GM19324 (cell line): Measurements from ENCODE around the gene SMPX.

Source experiments
- ATAC-seq: cut with Tn5 transposase; IDR thresholded peaks from one replicate; pipeline ENCODE4 v1.9.1; 2021; ENCODE audit warnings: mild to moderate bottlenecking, moderate library complexity; ENCODE audit not compliant: unreplicated experiment, low FRiP score

Gene SMPX

DNA sequence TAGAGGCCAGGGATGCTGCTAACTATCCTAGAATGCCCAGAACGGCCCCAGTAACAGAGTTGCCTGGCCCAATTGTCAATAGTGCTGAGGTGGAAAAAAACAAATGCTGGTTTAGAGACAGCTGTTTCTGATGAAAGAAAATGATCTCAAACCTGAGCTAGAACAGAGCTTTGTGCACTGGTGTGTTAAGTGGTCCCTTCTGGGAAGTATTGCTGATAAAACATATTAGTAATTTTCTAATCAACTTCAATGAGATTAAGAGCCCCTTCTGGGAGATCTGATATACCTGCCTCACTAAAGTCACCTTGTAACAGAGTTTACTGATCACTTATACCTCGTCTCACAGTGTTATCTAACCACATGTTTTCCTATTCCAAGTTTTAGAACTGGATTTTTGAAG is 42.1 kb downstream of the SMPX start:
- ATAC-seq = no peak

DNA sequence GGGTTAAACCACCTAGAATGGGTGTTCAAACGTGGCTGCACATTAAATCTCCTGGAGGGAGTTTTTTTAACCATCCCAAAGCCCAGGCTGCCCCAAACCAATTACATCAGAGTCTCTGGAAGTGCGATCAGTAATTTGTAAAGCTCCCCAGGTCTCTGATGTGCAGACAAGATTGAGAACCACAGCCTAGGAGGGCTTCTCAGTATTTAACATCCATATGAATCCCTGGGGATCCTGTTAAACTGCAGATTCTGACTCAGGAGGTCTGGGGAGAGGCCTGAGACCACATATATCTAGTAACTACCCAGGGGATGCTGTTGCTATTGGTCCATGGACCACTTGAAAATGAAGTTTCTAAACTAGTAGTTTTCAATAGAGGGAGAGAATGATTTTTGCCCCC is 42.6 kb downstream of the SMPX start:
- ATAC-seq = no peak

DNA sequence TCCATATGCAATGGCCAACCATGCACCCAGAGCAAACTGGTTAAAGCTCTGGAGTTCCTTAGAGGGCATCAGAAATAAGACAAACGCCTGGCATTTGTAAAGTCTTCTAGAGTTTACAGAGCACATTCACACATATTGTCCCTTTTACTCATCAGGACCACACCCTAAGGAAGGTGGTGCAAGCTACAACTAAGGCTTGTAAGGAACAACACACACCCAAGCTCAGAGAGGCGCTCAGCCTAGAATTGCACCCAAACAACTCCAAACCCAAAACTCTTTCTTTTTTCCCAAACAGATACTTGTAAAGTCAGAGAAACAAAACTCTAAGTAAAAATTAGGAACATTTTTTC is 46.1 kb downstream of the SMPX start:
- ATAC-seq = no peak

DNA sequence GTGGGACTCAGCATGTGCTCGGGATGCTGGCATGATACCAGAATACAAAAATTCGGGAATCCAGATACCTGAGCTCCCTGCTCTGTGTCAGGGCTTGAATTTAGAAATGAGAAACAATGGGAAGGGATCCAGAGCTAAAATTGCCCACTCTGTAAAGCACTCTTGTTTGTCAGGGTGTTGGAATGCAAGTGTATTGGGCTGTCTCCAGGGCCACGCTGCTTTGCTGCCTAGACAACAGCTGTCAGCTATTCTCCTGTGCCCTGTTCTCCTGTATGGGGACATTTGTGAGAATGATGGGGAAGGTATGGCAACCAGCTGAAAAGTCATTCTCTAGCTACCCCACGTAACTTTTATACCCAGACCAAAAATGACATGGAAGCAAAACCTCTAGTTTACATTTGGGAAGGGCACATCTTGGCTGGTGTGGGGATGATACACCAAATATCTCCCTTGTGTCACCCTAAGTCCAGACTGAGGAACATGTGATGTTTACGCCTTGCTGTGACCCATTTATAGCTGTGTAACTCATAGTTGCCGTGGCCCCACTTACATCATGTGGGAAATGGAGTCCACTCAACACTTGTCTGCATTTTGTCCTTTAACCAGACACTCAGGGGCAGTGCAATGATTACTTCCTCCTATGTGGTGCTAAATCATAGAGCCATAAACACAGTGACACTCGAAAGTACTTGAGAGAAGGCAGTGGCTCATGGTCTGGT is 46.6 kb downstream of the SMPX start:
- no peak for ATAC-seq

DNA sequence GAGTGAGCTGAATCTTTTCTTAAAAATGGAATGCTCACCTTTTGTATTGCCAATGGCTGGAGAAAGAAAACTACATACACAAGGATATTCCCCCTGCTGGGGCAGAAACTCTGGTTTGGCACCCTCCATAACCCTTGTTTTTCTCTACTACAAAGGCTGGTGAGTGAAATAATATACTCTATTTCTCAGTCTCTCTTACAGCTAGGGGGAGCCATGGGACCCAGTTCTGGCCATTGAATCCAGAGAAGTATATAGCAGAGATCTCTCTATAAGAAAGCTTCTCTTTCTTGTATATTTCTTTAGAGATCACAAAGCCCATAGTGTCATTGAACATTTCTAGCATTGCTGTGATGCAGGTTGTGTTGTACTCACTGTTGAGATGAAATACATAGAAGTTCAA is 49.8 kb downstream of the SMPX start:
- ATAC-seq = no peak

DNA sequence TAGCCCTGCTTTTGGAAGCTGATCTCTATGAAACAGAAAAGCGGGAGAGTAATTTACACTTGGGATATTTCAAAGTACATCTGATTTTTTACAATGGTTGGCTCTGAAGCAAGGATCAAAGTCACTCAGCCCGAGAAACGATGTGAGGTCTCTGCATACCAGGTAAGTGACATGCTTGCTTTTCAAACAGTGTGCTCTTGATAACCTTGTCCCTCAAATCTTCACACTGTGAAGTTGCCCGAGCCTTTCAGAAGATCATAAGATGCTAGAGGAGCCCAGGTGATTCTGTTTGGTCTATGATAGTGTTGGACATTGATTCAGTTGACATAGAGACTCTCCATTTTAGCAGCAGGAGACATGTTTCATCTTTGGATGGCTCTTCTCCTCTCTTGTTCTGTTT is 52.7 kb downstream of the SMPX start:
- ATAC-seq = no peak

DNA sequence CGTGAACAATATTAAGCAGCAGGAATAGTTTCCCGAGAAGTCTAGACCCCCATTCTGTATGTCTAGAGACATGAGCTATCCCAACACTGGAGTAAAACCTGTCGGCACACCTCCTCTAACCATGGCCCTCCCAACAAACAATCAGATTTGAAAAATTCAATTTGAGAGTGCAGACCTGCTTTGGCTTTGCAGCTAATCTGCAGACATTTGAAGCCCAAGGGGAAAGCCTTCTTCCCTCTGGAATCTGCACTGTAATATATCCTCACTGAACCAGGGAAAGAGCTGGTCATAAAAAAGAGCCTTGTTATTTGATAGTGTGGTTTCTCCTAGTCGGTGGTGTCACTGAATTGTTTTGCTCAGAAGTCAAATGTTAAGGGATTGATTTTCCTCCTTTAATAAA is 55.2 kb downstream of the SMPX start:
- ATAC-seq = no peak

DNA sequence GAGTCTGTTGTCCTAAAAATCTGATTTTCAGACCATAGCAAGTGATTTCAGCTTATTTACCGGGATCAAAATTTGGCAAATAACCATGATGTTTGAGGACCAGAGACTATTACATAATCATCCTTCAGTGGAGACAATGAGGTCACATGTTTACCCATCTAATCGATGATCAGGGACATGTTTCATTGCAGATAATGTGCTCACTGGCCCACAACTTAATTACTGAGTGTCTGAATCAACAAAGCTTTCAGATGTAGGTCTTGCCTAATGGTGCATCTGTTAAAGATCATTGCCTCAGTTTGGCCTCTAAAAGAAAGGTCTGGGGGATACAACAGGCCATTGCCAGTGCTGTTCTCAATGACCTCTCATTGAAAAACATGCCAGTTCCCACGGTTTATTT is 56.9 kb downstream of the SMPX start:
- ATAC-seq = no peak

DNA sequence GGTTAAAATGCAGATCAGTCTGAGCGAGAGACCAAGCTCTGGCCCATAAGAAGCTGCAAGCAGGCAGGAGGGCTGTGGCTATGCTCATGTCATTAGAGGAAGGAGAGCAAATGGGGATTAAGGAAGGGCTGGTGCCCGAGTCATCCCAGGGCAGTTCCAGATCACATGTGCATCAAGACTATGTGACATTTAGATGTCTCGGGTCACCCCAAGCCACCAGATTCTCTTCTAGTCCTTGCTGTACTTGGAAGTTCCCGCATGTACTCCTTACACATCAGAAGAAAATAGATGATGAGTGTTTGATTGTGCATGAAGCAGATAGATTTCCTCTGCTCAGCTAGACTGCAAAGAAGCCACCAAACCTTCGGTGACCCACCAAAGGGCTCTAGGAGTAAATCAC is 57.6 kb downstream of the SMPX start:
- no peak for ATAC-seq

DNA sequence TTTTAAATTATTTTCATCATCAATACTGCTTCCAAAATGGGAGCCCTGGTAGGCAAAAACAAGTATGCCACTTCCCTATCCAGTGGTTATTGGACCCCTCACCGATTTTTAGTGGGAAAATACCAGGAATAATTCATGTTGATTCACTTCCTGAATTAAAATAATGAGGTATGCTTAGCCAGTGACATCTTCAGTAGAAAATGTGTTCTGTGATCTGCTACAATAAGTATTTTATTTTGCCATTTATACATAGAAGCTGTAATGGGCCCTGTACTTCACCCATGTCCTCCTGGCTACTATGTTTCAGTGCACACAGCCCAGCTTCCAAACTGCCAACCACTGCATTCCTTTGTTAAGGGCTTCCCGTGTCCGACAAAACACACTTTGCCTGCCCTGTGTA is 58.8 kb downstream of the SMPX start:
- ATAC-seq = no peak

DNA sequence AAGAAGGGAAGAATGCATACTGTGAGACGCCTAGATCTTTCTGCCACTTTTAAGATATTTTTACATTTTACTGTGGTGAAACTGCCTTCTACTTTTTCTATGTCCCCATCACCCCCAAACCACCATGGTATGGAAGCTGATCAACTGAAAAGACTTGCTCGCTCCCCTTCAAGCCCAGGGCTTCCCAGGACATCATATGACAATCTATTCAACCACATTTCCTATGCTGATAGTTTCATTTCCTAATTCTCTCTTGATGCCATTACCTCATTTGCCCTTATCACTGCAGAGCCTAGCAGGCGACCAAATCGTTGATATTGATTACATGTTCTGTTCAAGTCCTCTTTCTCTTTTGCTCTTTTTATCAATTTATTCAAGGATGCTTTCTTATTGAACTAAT is 59.6 kb downstream of the SMPX start:
- no peak for ATAC-seq

DNA sequence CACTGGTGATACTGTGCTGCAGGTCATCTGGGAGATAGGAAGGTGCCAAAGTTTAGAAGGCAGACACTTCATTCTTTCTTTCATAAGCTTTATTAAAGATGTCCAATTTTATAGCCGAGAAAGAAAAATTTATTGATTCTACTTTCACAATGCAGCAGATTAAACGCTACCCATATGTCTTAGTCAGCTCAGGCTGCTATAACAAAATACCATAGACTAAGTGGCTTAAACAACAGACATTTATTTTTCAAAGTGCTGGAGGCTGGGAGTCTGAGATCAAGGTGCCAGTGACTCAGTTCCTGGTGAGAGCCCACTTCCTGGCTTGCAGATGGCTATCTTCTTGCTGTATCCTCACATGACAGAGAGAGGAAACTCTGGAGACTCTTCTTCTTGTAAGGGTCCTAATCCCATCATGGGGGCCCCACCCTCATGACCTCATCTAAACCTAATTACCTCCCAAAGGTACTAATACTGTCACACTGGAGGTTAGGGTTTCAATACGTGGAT is 66.4 kb downstream of the SMPX start:
- ATAC-seq = no peak

DNA sequence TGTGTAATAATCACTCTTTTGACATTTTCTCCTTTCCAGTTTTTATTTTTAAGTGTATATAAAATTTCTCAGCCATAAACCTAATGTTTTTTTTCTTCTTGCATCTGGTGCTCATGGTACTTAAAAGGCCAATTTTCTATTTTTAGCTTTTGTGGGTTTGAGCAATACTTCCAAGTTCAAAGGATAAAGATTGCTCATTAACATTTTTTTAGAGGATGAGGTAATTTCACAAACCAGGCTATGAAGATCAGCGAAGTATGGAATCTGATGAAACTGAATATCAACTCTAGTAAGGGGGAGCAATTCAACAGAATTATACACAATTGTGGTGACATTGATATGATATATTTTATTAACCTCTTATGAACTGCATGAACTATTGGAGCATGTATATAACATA is 74.0 kb downstream of the SMPX start:
- ATAC-seq = no peak

DNA sequence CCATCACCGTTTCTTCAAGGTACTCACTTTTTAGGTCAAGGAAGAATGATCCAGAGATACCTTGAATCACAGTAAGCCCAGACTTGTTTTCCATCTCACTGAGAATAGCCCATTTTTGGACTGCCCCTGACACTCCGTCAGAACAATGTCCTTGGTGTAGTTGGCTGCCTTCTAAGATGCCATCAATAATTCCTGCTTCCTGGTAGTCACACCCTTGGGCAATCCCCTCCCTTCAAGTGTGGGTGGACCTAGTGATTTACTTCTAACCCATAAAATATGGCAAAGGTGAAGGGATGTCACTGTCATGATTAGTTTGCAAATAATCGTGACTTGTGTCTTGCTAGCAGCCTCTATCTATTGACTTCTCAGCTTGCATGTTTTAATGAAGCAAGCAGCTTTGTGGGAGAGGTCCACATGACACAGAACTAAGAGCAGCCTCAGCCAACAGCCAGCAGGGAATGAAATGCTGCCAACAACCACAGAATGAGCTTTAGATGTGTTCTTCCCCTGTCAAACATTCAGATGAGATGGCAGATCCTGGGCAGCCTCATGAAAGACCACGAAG is 79.8 kb downstream of the SMPX start:
- no peak for ATAC-seq

DNA sequence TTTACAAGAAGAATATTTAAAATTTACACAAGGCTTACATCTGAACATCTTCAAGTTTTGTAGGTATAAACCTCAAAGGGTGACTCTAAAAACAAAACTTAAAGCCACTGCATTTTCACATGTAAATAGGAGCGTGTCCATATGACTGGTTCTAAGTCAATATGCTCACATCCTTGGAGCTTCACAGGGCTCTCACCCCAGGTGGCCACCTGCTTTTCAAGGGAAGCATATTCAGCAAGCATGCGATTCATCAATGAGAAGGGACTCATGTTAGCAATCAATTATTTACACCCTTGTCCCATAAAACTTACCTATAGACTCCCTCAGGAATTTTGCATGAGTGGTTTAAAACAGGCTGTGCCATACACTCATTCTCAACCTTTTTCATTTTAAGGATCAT is 82.0 kb downstream of the SMPX start:
- ATAC-seq = no peak

DNA sequence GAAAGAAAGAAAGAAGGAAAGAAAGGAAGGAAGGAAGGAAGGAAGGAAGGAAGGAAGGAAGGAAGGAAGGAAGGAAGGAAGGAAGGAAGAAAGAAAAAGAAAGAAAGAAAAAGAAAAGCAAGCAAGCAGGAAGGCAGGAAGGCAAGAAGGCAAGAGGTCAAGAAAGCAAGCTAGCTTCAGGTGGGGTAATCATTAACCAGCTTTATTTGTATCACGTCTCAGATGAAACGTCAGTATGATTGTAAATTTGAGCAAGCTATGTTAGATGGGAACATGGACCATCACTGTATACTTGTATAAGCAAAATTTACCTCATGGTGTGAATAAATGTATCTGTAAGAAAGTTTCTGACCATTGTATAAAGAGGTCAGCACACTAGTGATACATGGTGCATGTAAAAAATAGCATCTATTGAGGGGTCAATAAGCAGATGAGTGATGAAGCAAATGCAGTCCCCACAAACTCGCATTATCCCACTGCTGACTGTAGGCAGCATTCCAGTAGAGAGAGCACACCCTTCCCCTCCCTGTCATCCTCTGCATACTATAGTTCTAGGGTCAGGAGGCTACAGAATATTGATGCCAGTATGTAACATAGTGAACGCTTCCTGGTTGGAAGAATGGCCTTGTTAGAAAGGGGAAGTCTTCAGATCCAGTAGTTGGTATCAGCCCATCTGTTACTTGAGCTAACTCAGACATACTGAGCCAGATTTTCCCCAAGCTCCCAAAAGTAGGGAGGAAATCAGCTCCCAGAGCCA is 83.3 kb downstream of the SMPX start:
- ATAC-seq = no peak

DNA sequence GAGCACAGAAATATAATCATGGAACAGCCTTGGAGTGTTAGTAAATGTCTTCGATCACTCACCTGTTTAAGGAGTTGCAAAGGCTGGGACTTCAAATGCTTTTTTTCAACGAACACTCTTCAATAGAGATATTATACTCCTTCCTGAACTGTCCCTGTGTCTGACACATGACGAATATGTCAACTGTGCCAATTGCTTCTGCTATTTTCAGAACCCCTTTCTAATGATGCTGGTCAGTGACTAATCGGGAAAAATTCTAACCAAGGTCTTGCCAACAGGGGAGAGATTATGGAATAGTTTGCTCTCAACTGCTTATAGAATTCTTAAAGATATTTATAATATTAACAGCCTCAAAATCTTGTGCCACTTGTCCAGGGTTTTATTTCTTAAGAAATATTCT is 91.2 kb downstream of the SMPX start:
- ATAC-seq = no peak

DNA sequence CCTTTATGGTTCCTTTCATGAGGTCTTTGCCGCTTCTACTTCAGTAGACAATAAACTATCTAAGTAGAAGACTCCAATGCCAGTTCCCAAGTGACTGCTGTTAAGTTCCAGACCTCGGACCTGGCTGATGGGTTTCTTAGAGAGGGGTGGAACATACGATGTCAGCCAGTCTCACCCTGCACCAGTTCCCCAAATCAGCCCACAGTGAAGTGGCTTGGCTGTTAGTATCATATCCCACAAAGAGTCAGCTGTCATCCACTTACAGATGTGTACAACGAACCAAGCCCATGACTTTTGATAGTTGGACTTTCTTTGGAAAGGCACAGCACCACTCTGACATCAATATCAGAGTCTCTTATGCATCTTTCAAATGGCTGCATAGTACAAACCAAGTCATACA is 91.7 kb downstream of the SMPX start:
- ATAC-seq = no peak

DNA sequence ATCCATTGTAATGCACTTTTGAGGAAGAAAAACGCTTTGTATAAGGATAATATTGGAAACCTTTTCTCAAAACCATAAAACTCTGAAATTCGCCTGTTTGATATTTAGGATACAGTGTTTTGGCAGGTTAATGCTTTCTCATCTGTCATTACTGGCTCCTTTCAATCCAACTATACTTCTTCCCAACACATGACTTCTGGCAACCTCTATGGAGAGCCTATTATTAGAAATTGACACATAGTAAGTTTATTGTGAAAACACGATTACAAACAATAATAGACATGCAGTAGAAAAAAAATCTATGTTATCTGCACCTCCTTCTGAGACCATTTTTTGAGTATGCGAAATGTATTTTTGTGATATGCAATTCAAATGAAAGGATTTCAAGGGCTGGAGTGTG is 95.2 kb downstream of the SMPX start:
- no peak for ATAC-seq

DNA sequence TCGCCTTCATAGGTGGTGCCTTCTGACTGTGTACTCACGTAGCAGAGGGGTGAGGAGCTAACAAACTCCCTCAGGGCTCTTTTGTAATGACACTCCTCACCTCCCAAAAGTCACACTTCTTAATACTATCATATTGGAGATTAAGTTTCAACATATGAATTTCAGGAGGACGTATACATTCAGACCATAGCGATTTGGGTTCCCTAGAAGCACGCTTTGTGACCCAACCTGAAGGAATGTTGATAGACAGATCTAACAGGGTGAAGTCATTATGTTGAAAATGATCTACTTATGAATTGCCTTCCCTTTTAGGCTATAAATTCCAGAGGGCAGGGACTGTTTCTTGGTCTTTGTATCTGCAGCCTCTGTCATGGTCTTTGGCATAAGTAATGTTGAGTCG is 96.6 kb downstream of the SMPX start:
- ATAC-seq = no peak

DNA sequence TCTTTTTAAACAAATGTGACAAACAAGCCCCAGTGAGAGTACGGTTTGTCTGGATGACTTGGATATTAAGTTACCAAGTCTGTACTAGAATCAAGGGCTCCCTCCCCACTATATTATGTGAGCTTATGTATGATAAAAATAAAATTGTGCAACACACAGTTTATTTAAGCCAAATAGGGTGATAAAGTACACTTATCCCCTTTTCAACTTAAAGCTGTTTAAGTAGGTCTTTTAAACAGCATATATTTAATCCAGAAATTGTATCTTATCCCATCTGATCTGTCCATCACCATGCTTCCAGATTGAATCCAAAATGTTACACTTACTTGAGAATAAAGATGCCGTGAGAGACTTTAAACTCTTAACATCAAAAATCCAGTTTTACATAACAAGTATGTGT is 97.8 kb downstream of the SMPX start:
- ATAC-seq = no peak

DNA sequence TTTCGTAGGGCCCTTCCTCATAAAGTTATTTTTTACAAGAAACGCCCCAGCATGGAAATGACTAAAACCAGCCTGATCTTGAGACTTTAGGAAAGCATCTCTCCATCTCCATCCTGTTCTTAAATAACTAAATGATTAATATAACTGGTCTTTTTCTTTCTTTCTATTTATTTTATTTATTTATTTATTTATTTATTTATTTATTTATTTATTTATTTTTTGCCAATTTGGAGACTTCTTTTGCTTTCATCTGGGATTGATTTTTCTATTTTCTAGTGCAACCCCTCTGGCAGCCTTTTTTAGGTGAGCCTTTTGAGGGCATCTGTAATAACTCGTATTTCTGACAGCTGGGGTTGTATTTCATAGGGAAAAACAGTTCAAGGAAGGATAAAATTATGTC is 98.6 kb downstream of the SMPX start:
- no peak for ATAC-seq
